SHP77 treated with DMSO at 0.1 percent for 48 hours (cell line): ENCODE measurements around the gene NREP.

Experiments
- DNase-seq: peaks from one replicate; lab custom pipeline; 2025; lab: John Stamatoyannopoulos, UW

Gene NREP

GRCh38 chr5:111695991-111696390, 61.0 kb downstream of the NREP start:
- no peak for DNase-seq

GRCh38 chr5:111694133-111694532, 62.9 kb downstream of the NREP start:
- DNase-seq: no peak

DNA sequence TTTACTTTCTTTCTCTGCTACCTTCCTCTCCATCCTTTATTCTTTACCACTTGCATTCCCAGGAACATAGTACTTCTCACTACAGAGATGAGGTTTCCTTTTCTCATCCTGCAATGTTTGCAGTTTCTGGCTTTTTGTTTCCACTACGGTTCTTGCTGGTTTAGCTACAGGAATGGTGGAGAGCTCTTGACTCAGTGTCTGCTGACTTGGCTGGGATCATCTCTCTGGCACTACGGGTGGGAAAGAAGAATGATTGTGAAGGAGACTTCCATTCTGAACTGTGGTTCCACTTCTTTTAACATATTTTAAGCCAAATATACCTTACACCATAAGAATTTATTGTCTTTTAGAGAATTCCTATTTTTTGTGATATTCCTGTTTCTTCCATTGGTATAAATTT, 65.1 kb downstream of the NREP start:
- DNase-seq: no peak

GRCh38 chr5:111691508-111691907, 65.5 kb downstream of the NREP start:
- DNase-seq: no peak

GRCh38 chr5:111689357-111689935, 67.5 kb downstream of the NREP start:
- DNase-seq: no peak

GRCh38 chr5:111685969-111686368, 71.0 kb downstream of the NREP start:
- DNase-seq: no peak

DNA sequence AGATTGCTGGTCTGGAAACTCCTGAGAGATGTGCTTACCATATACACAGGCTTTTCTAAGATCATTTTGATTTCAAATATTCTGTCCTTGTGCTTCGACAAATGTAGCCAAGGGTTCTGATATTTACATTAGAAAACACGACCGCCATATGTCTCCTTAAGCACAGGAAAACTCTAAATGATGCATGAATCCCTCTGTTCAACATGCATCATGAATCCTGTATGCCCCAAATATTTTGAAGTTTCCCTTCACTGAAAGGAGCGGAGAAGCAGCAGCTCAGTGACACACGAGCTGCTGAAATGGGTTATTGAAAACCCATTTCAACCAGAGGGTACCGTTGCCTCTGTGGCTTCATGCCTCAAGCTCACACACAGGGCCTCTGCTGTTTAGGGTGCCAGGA, 74.4 kb downstream of the NREP start:
- no peak for DNase-seq

- no peak for DNase-seq
Observed at GRCh38 chr5:111682121-111682520, 74.9 kb downstream of the NREP start.

GRCh38 chr5:111681414-111682120, 75.4 kb downstream of the NREP start:
- no peak for DNase-seq

DNA sequence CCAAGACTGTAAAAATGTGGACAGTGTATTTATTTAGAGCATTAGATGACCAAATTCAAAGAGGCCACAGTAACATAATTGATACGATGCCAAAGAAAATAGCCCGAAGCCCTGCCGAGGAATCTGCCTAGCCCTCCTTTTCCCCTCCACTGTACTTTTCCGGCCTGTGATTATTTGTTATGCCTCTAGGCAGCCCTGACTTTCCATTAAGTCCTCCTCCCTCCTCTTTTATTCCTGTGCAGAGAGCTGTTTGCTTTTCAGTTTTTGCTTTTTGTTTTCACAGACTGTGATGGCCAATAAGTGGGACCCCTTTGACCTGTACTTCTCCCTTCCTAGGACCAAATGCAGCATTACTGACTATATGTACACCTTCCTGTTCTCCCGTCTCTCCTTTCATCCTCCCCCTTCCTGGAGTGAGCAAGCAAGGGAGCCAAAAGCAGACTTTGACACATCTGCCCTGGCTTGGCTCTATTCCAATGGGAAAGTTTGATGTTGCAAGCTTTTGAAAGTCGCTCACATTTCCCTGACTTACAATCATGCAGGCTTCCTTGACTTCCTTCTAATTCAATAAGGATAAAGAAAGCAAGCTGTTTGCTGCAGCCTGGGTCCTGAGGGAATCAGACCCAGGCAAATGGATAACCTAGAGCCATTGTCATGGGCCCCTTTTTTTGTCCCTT, 76.1 kb downstream of the NREP start:
- DNase-seq: peak; percentile 52

DNA sequence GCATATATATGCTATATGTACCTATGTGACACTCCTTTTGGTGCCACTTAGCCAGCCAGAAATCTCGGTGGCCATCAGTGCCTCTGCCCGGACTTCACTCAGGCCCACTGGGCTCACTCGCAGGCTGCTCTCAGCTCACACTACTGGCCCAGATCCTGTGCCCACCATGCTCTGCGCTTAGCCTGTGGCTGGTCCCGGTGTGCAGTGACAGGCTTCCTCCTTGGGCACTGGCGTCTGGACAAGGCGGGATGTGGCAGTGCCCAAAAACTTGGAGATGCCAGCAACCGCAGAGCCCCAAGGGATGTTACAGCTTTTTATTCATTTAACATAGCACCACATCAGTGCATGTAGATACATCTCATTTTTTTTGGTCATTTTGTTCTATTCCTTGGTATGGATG, 77.4 kb downstream of the NREP start:
- no peak for DNase-seq
